PFSK-1 (cell line): ENCODE data around the gene RPLP1.

Experiments used
- FOXP2 ChIP-seq: optimal IDR thresholded peaks from 2 replicates; pipeline ENCODE3; 2011; ENCODE audit warnings: borderline replicate concordance, control low read depth, inconsistent platforms; ENCODE audit not compliant: insufficient read depth; ENCODE audit errors: extremely low read length, extremely low read depth
- POLR2AphosphoS5 ChIP-seq: IDR thresholded peaks from 2 replicates; pipeline ENCODE4 v1.6.1; 2012; ENCODE audit warnings: low read depth, mild to moderate bottlenecking, control low read depth, low read length, moderate library complexity
- REST ChIP-seq, 2 experiments: IDR thresholded peaks; 2 replicates each; pipeline versions ENCODE4 v1.6.1 to v1.8.0; 2011 to 2012; ENCODE audit warnings: low read depth in 2 of 2, low read length in 2 of 2, control low read depth in 1 of 2, inconsistent platforms in 1 of 2, mild to moderate bottlenecking in 1 of 2, moderate library complexity in 1 of 2; ENCODE audit not compliant: insufficient read depth in 1 of 2
- SIN3A ChIP-seq: IDR thresholded peaks from 2 replicates; pipeline ENCODE4 v1.6.1; 2012; ENCODE audit warnings: mild to moderate bottlenecking, low read length, moderate library complexity, borderline replicate concordance; ENCODE audit not compliant: insufficient read depth
- TAF1 ChIP-seq: IDR thresholded peaks from 2 replicates; pipeline ENCODE4 v1.6.1; 2012; ENCODE audit warnings: low read length, control low read depth, borderline replicate concordance; ENCODE audit not compliant: insufficient read depth

The RPLP1 gene

DNA sequence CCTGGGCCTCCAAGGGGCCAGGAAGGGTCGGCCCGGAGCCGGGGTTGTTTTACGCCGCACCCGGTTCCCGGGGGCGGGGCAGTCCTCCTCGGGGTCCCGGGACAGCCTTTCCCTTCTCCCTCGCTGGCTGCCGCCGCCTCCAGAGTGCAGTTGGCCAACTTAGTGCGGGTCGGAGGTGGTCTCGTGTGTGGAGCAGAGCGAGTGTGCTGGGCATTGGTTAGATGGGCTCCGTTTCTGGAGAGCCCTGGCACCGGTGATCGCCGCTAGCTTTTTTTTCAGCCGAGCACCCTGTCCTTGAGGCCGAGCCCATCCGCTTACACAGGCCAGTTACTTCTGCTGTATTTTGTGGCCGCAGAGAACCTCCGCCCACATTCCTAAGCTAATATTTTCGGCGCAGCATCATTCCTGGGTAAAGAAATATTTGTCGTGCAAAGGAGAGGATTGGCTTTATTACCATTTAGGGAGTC lies 37.9 kb upstream of the RPLP1 start:
- TF ChIP-seq SIN3A (0 out of 2 replicates have a peak, but pooled peaks have one; percentile 17), POLR2AphosphoS5 (no peak)

- TF ChIP-seq TAF1 (no peak), FOXP2 (no peak), POLR2AphosphoS5 (no peak), SIN3A (no peak), REST (IDR thresholded peaks at IDR 0.05; ENCODE audit: insufficient read depth in 1 of 2, low read depth in 2 of 2, low read length in 2 of 2) (no peak)
These were observed 37.2 kb upstream of the RPLP1 start for GRCh38 chr15:69415381-69415780.

- TF ChIP-seq TAF1 = no peak
- TF ChIP-seq FOXP2 = no peak
- TF ChIP-seq POLR2AphosphoS5 = no peak
- TF ChIP-seq REST (IDR thresholded peaks at IDR 0.05; ENCODE audit: insufficient read depth in 1 of 2, low read depth in 2 of 2, low read length in 2 of 2) = no peak
- TF ChIP-seq SIN3A = no peak
These were observed 35.0 kb upstream of the RPLP1 start for GRCh38 chr15:69417581-69417980.

DNA sequence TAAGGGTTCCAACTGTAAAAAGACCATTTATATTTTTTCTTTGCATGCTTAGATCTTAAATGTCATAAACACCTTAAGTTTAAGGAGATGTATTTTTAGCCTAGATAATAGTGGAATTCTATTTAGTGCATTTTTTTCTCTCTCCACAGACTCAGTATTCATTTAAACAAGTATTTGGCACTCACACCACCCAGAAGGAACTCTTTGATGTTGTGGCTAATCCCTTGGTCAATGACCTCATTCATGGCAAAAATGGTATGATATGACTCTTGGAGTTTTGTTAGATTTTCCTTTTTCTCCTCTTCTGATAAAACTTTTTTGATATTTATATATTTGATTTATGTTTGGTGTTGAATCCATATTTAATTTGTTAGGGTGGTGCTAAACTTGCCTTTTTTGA lies 31.1 kb upstream of the RPLP1 start:
- TF ChIP-seq REST (IDR thresholded peaks at IDR 0.05; ENCODE audit: insufficient read depth in 1 of 2, low read depth in 2 of 2, low read length in 2 of 2) (no peak), FOXP2 (no peak), SIN3A (no peak), POLR2AphosphoS5 (no peak), TAF1 (no peak)

DNA sequence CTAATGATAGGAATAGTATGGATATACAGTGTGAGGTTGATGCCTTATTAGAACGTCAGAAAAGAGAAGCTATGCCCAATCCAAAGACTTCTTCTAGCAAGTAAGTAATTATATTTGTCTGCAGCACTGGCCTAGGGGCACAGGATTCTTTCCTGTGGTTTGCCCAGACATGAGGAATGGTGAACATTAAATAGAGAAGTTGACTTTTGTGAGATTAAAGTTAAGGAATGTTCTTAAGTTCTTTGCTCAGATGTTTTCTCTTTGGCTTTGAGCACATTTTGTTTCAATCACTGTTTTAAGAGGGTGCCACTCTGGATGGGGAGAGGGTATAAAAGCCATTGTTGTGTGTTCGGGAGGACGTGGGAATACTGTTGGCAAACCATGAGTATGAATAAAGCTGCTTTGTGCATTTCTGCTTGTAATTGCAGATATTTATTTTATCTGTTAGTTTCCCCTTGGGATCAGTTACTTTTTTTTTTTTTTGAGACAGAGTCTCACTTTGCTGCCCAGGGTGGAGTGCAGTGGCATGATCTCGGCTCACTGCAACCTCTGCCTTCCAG lies 30.2 kb upstream of the RPLP1 start:
- no peak for TF ChIP-seq POLR2AphosphoS5
- no peak for TF ChIP-seq FOXP2
- no peak for TF ChIP-seq SIN3A
- no peak for TF ChIP-seq TAF1
- TF ChIP-seq REST (IDR thresholded peaks at IDR 0.05; ENCODE audit: insufficient read depth in 1 of 2, low read depth in 2 of 2, low read length in 2 of 2) = no peak
